NOMO-1 treated with dmso at 0.1 percent for 144 hours (cell line): Measurements from ENCODE around the gene C1QTNF1.

ENCODE experiments used
- DNase-seq: peaks from one replicate; lab custom pipeline; 2025; ENCODE audit not compliant: unreplicated experiment; lab: John Stamatoyannopoulos, UW

The C1QTNF1 gene

GRCh38 chr17:78992542-78993212 lies 31.3 kb upstream of the C1QTNF1 start:
- no peak for DNase-seq

- DNase-seq: no peak
Measured at GRCh38 chr17:78993241-78993956, 30.6 kb upstream of the C1QTNF1 start.

GRCh38 chr17:78993981-78994671 lies 29.8 kb upstream of the C1QTNF1 start:
- DNase-seq: no peak

GRCh38 chr17:78995022-78995760 lies 28.8 kb upstream of the C1QTNF1 start:
- DNase-seq: no peak

- DNase-seq: no peak
Measured at GRCh38 chr17:78995761-78996451, 28.1 kb upstream of the C1QTNF1 start.

- DNase-seq: no peak
Measured at GRCh38 chr17:78996781-78997201, 27.2 kb upstream of the C1QTNF1 start.

GRCh38 chr17:78997231-78997741 lies 26.7 kb upstream of the C1QTNF1 start:
- no peak for DNase-seq

GRCh38 chr17:78997881-78998280 lies 26.1 kb upstream of the C1QTNF1 start:
- no peak for DNase-seq

GRCh38 chr17:78998311-78999055 lies 25.5 kb upstream of the C1QTNF1 start:
- no peak for DNase-seq

- no peak for DNase-seq
Measured at GRCh38 chr17:78999056-78999768, 24.8 kb upstream of the C1QTNF1 start.

GRCh38 chr17:78999947-79000395 lies 24.0 kb upstream of the C1QTNF1 start:
- no peak for DNase-seq

GRCh38 chr17:79000396-79001189 lies 23.4 kb upstream of the C1QTNF1 start:
- DNase-seq: no peak

- no peak for DNase-seq
Measured at GRCh38 chr17:79001190-79002020, 22.6 kb upstream of the C1QTNF1 start.

GRCh38 chr17:79002291-79002690 lies 21.7 kb upstream of the C1QTNF1 start:
- no peak for DNase-seq

- DNase-seq: no peak
Measured at GRCh38 chr17:79002796-79003593, 21.0 kb upstream of the C1QTNF1 start.

GRCh38 chr17:79003661-79004411 lies 20.1 kb upstream of the C1QTNF1 start:
- no peak for DNase-seq
